NCI-H128 (cell line): ENCODE data around the gene DMRTA2.
A peak's percentile ranks its signal among the peaks of the same experiment; 100 is the strongest.

Experiments used
- DNase-seq: peaks from one replicate; lab custom pipeline; 2025; ENCODE audit not compliant: unreplicated experiment; lab: John Stamatoyannopoulos, UW

The DMRTA2 gene

GRCh38 chr1:50422946-50423669 lies at the start of gene DMRTA2:
DMRTA2 (minus strand) TSS chr1:50423443; CDS start chr1:50421536, 1,907 bp downstream.
- DNase-seq, result peak; percentile 92

- DNase-seq, result no peak
Measured at GRCh38 chr1:50471967-50472366, 48.7 kb upstream of the DMRTA2 start.

- no peak for DNase-seq
Measured at GRCh38 chr1:50462964-50463363, 39.7 kb upstream of the DMRTA2 start.

- no peak for DNase-seq
Measured at GRCh38 chr1:50458507-50458906, 35.3 kb upstream of the DMRTA2 start.

GRCh38 chr1:50454911-50455310 lies 31.7 kb upstream of the DMRTA2 start:
- DNase-seq, result no peak

GRCh38 chr1:50453266-50453665 lies 30.0 kb upstream of the DMRTA2 start:
- no peak for DNase-seq

GRCh38 chr1:50452700-50453099 lies 29.5 kb upstream of the DMRTA2 start:
- no peak for DNase-seq

GRCh38 chr1:50450861-50451653 lies 27.8 kb upstream of the DMRTA2 start:
- DNase-seq, result no peak

- no peak for DNase-seq
Measured at GRCh38 chr1:50447961-50448360, 24.7 kb upstream of the DMRTA2 start.

GRCh38 chr1:50441183-50441582 lies 17.9 kb upstream of the DMRTA2 start:
- DNase-seq, result no peak

- no peak for DNase-seq
Measured at GRCh38 chr1:50438945-50439344, 15.7 kb upstream of the DMRTA2 start.

- no peak for DNase-seq
Measured at GRCh38 chr1:50436489-50436888, 13.2 kb upstream of the DMRTA2 start.

GRCh38 chr1:50430010-50430405 lies 6.8 kb upstream of the DMRTA2 start:
- DNase-seq, result no peak

GRCh38 chr1:50427818-50428779 lies 4.9 kb upstream of the DMRTA2 start:
- no peak for DNase-seq

- no peak for DNase-seq
Measured at GRCh38 chr1:50427086-50427817, 4.0 kb upstream of the DMRTA2 start.

GRCh38 chr1:50426702-50427085 lies 3.5 kb upstream of the DMRTA2 start:
- no peak for DNase-seq

- no peak for DNase-seq
Measured at GRCh38 chr1:50426108-50426700, 3.0 kb upstream of the DMRTA2 start.

GRCh38 chr1:50425376-50426107 lies 2.3 kb upstream of the DMRTA2 start:
- no peak for DNase-seq

GRCh38 chr1:50424884-50425375 lies 1.7 kb upstream of the DMRTA2 start:
- no peak for DNase-seq
